ENCODE data around the gene RANBP1. TPM values are rescaled to one million over a fixed set of nuclear protein-coding genes. Genes with fewer than 3 reads are reported as not detected.

The RANBP1 gene
- total and polyA plus RNA-seq, 2 of the 4 experiments (the other 2 are of a cell fraction), result 173 to 376 TPM

DNA sequence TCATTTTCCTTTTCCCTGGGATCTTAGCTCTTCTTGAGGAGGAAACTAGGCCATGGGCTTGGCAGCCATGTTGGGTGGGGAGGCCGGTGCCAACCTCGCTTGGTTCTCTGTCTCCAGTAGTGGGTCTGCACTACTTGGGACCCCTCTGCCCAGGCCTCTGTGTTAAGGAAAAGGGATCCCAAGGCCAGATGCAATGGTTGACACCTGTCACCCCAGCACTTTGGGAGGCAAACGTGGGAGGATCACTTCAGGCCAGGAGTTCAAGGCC lies 13.8 kb downstream of the RANBP1 start:
- no peak overlapping the region for H3K4me3 ChIP-seq (ENCODE audit: insufficient read depth, low read depth, low read length)
- no peak overlapping the region for H2BK120ac ChIP-seq (ENCODE audit: low read depth, low read length)
- H3K14ac ChIP-seq (replicated peaks; ENCODE audit: low read depth, low read length), result no peak overlapping the region
- intact Hi-C loops (cut with micrococcal nuclease) (no loop called here), dilution Hi-C loops (cut with HindIII; ENCODE audit: low sequenced_read_pairs, unreplicated experiment) (no loop called here), in situ Hi-C loops (cut with MboI; ENCODE audit: low sequenced_read_pairs) (no loop called here)
- peaks cover 32% of the 10 kb centered on the region for H4K20me1 ChIP-seq (ENCODE audit: insufficient read depth, low read length)
- WGBS, 2 experiments (ENCODE audit: extremely low coverage in 2 of 2, insufficient read length in 1 of 2), result no CpG with 5 or more reads among the region's 3 CpGs
- ATAC-seq (ENCODE audit: low read depth), result no peak
- peaks cover 3% of the 10 kb centered on the region; the same call in 1 of the 2 replicates for H3K9me1 ChIP-seq (ENCODE audit: insufficient read depth, low read length)
- H3K36me3 ChIP-seq (ENCODE audit: control insufficient read depth, insufficient read depth, low read length), result peaks cover 27% of the 10 kb centered on the region
- no peak overlapping the region for H3K4ac ChIP-seq (ENCODE audit: low read depth, low read length)
- no peak overlapping the region for H3K23ac ChIP-seq (ENCODE audit: low read depth, low read length)
- H3K56ac ChIP-seq (ENCODE audit: extremely low read depth, insufficient read depth, low read length), result no peak overlapping the region
- no peak overlapping the region for H2AFZ ChIP-seq (replicated peaks; ENCODE audit: low read length, poor library complexity)
- no peak overlapping the region for H4K5ac ChIP-seq (ENCODE audit: low read depth, low read length)
- H3K4me2 ChIP-seq (ENCODE audit: low read depth, low read length), result no peak overlapping the region
- H3K27me3 ChIP-seq (ENCODE audit: control insufficient read depth, insufficient read depth, low read length), result no peaks in the 10 kb centered on the region
- H3K27ac ChIP-seq (ENCODE audit: insufficient read depth, low read length), result no peak overlapping the region
- no peak overlapping the region for H2AK9ac ChIP-seq (replicated peaks; ENCODE audit: low read depth, low read length, poor library complexity)
- no peak overlapping the region; the same call in 1 of the 2 replicates for H2AK5ac ChIP-seq (ENCODE audit: low read depth, low read length)
- no peak overlapping the region for H2BK20ac ChIP-seq (ENCODE audit: low read depth, low read length)
- no peak overlapping the region for H3K9ac ChIP-seq (ENCODE audit: low read depth, low read length)
- H2BK15ac ChIP-seq (ENCODE audit: low read depth, low read length), result no peak overlapping the region
- no peak for TF ChIP-seq MAFK (IDR thresholded peaks at IDR 0.05; ENCODE audit: low read depth, low read length)
- no peak for TF ChIP-seq SMC3 (IDR thresholded peaks at IDR 0.05; ENCODE audit: low read depth, low read length)
- no peak for DNase-seq
- H4K91ac ChIP-seq (ENCODE audit: insufficient read depth, low read depth, low read length), result no peak overlapping the region
- ChIA-PET CTCF (no interaction called here), POLR2A (ENCODE audit: unreplicated experiment) (no interaction called here)
- H3K9me3 ChIP-seq (ENCODE audit: control insufficient read depth, insufficient read depth, low read length), result no peaks in the 10 kb centered on the region
- H3K18ac ChIP-seq (ENCODE audit: low read depth, low read length), result no peak overlapping the region
- BruUV-seq (replicated peaks), result no TSS peak
- H3K79me1 ChIP-seq (ENCODE audit: low read depth in 1 of 2, low read length in 2 of 2), result peaks cover 1 to 28% of the 10 kb centered on the region in 2 experiments
- no peak overlapping the region for H2BK5ac ChIP-seq (ENCODE audit: low read depth, low read length, poor library complexity, severe bottlenecking)
- no peak overlapping the region for H4K8ac ChIP-seq (ENCODE audit: low read depth in 2 of 2, low read length in 2 of 2)
- H3K4me1 ChIP-seq (ENCODE audit: control insufficient read depth, insufficient read depth, low read length), result peaks cover 9% of the 10 kb centered on the region

Measured in IMR-90 (cell line).